GM12878 (cell line): Measurements from ENCODE around the gene NCS1. TPM values are rescaled to one million over a fixed set of nuclear protein-coding genes. Genes with fewer than 3 reads are reported as not detected.

Experiments
- ATAC-seq: fragments of 200-7000 bp; cut with Tn5 transposase; 3 replicates; pipeline ENCODE4 v1.9.1; 2020; ENCODE audit warnings: mild to moderate bottlenecking, moderate library complexity
- BruUV-seq: library from RNA; stranded (reverse); fragments of 400-500 nt; replicated peaks from 2 replicates; lab custom pipeline; 2021; lab: Mats Ljungman, UMichigan
- CTCF ChIA-PET: fragments of 300-600 bp; sonication (Branson Sonifier 250); formaldehyde crosslinking; extraction: SDS; loops from one replicate; lab custom pipeline; 2021; ENCODE audit warnings: inconsistent platforms; lab: Yijun Ruan, JAX
- POLR2A ChIA-PET: fragments of 350-600 bp; formaldehyde crosslinking; extraction: SDS; loops from one replicate; lab custom pipeline; 2021; ENCODE audit warnings: inconsistent platforms; lab: Charles Lee
- RAD21 ChIA-PET: fragments of 300-600 bp; sonication (Branson Sonifier 250); formaldehyde crosslinking; loops from one replicate; lab custom pipeline; 2023; ENCODE audit warnings: antibody characterized with exemption; ENCODE audit not compliant: unreplicated experiment; lab: Charles Lee
- SMC1A ChIA-PET: fragments of 300-600 bp; sonication (Branson Sonifier 250); formaldehyde crosslinking; loops from one replicate; lab custom pipeline; 2023; ENCODE audit not compliant: unreplicated experiment, uncharacterized antibody; lab: Charles Lee
- DNase-seq: peaks from one replicate; pipeline ENCODE4 v3.0.0-alpha.2; 2011; ENCODE audit warnings: low read depth, low spot score
- FAIRE-seq: peaks from 3 replicates; lab custom pipeline; 2011; peaks lifted over from hg19 to GRCh38; lab: Jason Lieb, UNC
- H2AFZ ChIP-seq: 2 replicates; pipeline ENCODE4 v1.6.0; 2011; ENCODE audit warnings: low read depth, low read length, control low read depth; ENCODE audit not compliant: control insufficient read depth
- H3K27ac ChIP-seq: 2 replicates; pipeline ENCODE4 v1.5.1; 2011; ENCODE audit warnings: control low read depth; ENCODE audit not compliant: control insufficient read depth, insufficient read depth
- H3K27me3 ChIP-seq, 2 experiments: replicated peaks in 1 of 2; 2 replicates each; pipeline versions ENCODE4 v1.6.0 to v1.6.1; 2011; ENCODE audit warnings: low read length in 1 of 2; ENCODE audit not compliant: control insufficient read depth in 2 of 2, insufficient read depth in 2 of 2
- H3K36me3 ChIP-seq, 2 experiments: 2 replicates each; pipeline ENCODE4 v1.5.1; 2011; ENCODE audit warnings: low read length in 1 of 2; ENCODE audit not compliant: control insufficient read depth in 2 of 2, insufficient read depth in 2 of 2
- H3K4me1 ChIP-seq: 2 replicates; pipeline ENCODE4 v1.6.1; 2011; ENCODE audit warnings: mild to moderate bottlenecking, low read length, moderate library complexity, mixed read lengths; ENCODE audit not compliant: control insufficient read depth, insufficient read depth
- H3K4me2 ChIP-seq: 2 replicates; pipeline ENCODE4 v1.6.0; 2011; ENCODE audit warnings: control low read depth; ENCODE audit not compliant: control insufficient read depth, insufficient read depth
- H3K4me3 ChIP-seq: fragments of 200-600 bp; sonication (generic); 2 replicates; pipeline ENCODE4 v1.5.1; 2016
- H3K79me2 ChIP-seq: 2 replicates; pipeline ENCODE4 v1.6.0; 2011; ENCODE audit warnings: low read length; ENCODE audit not compliant: control insufficient read depth, insufficient read depth
- H3K9ac ChIP-seq: 2 replicates; pipeline ENCODE4 v1.8.0; 2011; ENCODE audit warnings: low read length, control low read depth, mixed read lengths; ENCODE audit not compliant: control insufficient read depth, insufficient read depth
- H3K9me3 ChIP-seq: replicated peaks from 3 replicates; pipeline ENCODE4 v1.5.1; 2011; ENCODE audit warnings: mild to moderate bottlenecking, low read length; ENCODE audit not compliant: control insufficient read depth, insufficient read depth
- H4K20me1 ChIP-seq: 2 replicates; pipeline ENCODE4 v1.6.0; 2011; ENCODE audit not compliant: control insufficient read depth, insufficient read depth
- CUX1 ChIP-seq: IDR thresholded peaks from 2 replicates; pipeline ENCODE4 v1.6.1; 2012; ENCODE audit warnings: improper control_type of control experiment, low read depth, low read length; ENCODE audit not compliant: insufficient replicate concordance
- FOXM1 ChIP-seq: IDR thresholded peaks from 2 replicates; pipeline ENCODE4 v1.6.1; 2012; ENCODE audit warnings: low read depth, mild to moderate bottlenecking, inconsistent platforms, low read length, moderate library complexity
- IKZF2 ChIP-seq, 2 experiments: fragments of 450-650 bp; IDR thresholded peaks; 2 replicates each; pipeline ENCODE4 v1.6.1; 2017; ENCODE audit warnings: mild to moderate bottlenecking in 2 of 2, moderate library complexity in 2 of 2
- MAX ChIP-seq: IDR thresholded peaks from 2 replicates; pipeline ENCODE4 v1.6.1; 2012; ENCODE audit warnings: low read depth, low read length, improper control_type of control experiment
- NBN ChIP-seq: fragments of 450-650 bp; IDR thresholded peaks from 2 replicates; pipeline ENCODE4 v1.6.1; 2016
- TARDBP ChIP-seq: IDR thresholded peaks from 2 replicates; pipeline ENCODE4 v1.6.1; 2016; ENCODE audit warnings: borderline replicate concordance
- WGBS: methylation state at CpG from one replicate; pipeline ENCODE4 v1.1.6; 2016; ENCODE audit warnings: low lambda C conversion rate; ENCODE audit not compliant: insufficient replicate concordance, insufficient coverage; ENCODE audit errors: missing lambda C conversion rate; 5-methylcytosine and 5-hydroxymethylcytosine counted together
- in situ Hi-C: fragments of 300-500 bp; cut with MboI; formaldehyde crosslinking; loops from 9 replicates; pipeline ENCODE4 v1.14.3; 2018; ENCODE audit warnings: mixed read lengths
- intact Hi-C: fragments of 100-400 bp; cut with micrococcal nuclease; formaldehyde crosslinking; loops from one replicate; pipeline ENCODE4 v1.14.2; 2022; ENCODE audit not compliant: unreplicated experiment
- polyA plus RNA-seq, 11 experiments: library from polyadenylated mRNA; depleted of rRNA in 4 of 11; unstranded in 6 of 11; stranded (reverse) in 5 of 11; fragments of >200 nt; fragmentation: Nextera tagmentation in 4 of 11; fragmentation: Illumina TruSeq in 1 of 11; extraction: Ambion mirVana in 4 of 11; extraction: Trizol in 1 of 11; gene quantifications; 1 replicate in 1 of 11; 2 replicates in 10 of 11; pipeline versions ENCODE4 v1.2.1 to v1.2.3, GENCODE V29; 2011 to 2016; ENCODE audit warnings: inconsistent platforms in 2 of 11, missing spikeins in 2 of 11, low read depth in 1 of 11
- total RNA-seq, 4 experiments: library from RNA; depleted of rRNA in 3 of 4; stranded (reverse); fragments of >200 nt in 3 of 4; fragmentation: Illumina TruSeq in 1 of 4; extraction: Trizol in 1 of 4; gene quantifications; 2 replicates each; pipeline versions ENCODE4 v1.2.1 to v1.2.3, GENCODE V29; 2013 to 2021

Gene NCS1
- total and polyA plus RNA-seq, 10 of the 15 experiments (the other 5 are each of a cell fraction or from before 2014, with no cell fraction given) = 0.04 to 0.22 (median 0.06) TPM; not detected in 4

GRCh38 chr9:130244548-130245165 is 72.5 kb downstream of the NCS1 start:
- POLR2A ChIA-PET = no interaction called here
- CTCF ChIA-PET = interaction anchor here (0.7 to 5.0 kb wide), 3 partner anchors 26 to 507 kb away, joined by 3 to 35 read pairs (median 4); no protein-coding TSS in a partner anchor
- no peak overlapping the region for H3K9ac ChIP-seq

More at GRCh38 chr9:130244548-130245165, 72.5 kb downstream of the NCS1 start:
- intact Hi-C loops = loop anchor here (5.0 kb wide), 1 partner anchor 117 kb away; no protein-coding TSS in a partner anchor
- Histone ChIP-seq H3K36me3 (no peaks in the 10 kb centered on the region), H3K9me3 (no peaks in the 10 kb centered on the region), H2AFZ (no peak overlapping the region), H3K4me3 (no peak overlapping the region), H3K27me3 (no peaks in the 10 kb centered on the region), H3K27ac (no peak overlapping the region), H3K4me2 (no peak overlapping the region), H4K20me1 (no peaks in the 10 kb centered on the region), H3K79me2 (no peaks in the 10 kb centered on the region), H3K4me1 (peaks cover 13% of the 10 kb centered on the region)
- SMC1A ChIA-PET = no interaction called here
- WGBS = 50% methylated on average over 13 of the region's 13 CpGs
- BruUV-seq = no TSS peak
- DNase-seq (no peak), FAIRE-seq (no peak), ATAC-seq (no peak)
- RAD21 ChIA-PET = no interaction called here
- in situ Hi-C loops = loop anchor here (10.0 kb wide), 1 partner anchor 370 kb away; no protein-coding TSS in a partner anchor
- TF ChIP-seq IKZF2 (IDR thresholded peaks at IDR 0.05) = no peak
- TF ChIP-seq CUX1 = no peak
- TF ChIP-seq MAX = no peak
- no peak for TF ChIP-seq TARDBP
- no peak for TF ChIP-seq NBN
- TF ChIP-seq FOXM1 = no peak
